Activated CD4-positive, alpha-beta T cell treated with anti-CD3 and anti-CD28 coated beads, Interleukin-2, amount 10 ng/mL, durations not matched to agents 24 days and 14 days (primary cell): ENCODE measurements around the gene EFL1. TPM values are rescaled to one million over a fixed set of nuclear protein-coding genes. Genes with fewer than 3 reads are reported as not detected.
"Not testable (repeated sequence)": the region's sequence is repeated elsewhere in the genome, so short reads cannot be mapped to it uniquely, and the experiment has no call there.

ENCODE experiments used
- DNase-seq: peaks from one replicate; pipeline ENCODE4 v3.0.0; 2022
- H3K27ac Mint-ChIP-seq: one replicate; pipeline ENCODE4 v1.8.0; 2022; ENCODE audit warnings: mild to moderate bottlenecking, mixed read lengths
- H3K27me3 Mint-ChIP-seq: one replicate; pipeline ENCODE4 v1.8.0; 2022; ENCODE audit warnings: mixed read lengths
- H3K36me3 Mint-ChIP-seq: one replicate; pipeline ENCODE4 v1.8.0; 2022; ENCODE audit warnings: low read depth, mild to moderate bottlenecking, mixed read lengths
- H3K4me1 Mint-ChIP-seq: one replicate; pipeline ENCODE4 v1.8.0; 2021; ENCODE audit warnings: mixed read lengths
- H3K4me3 Mint-ChIP-seq: one replicate; pipeline ENCODE4 v1.8.0; 2022; ENCODE audit warnings: mild to moderate bottlenecking, moderate library complexity, mixed read lengths
- H3K9me3 Mint-ChIP-seq: one replicate; pipeline ENCODE4 v1.8.0; 2021; ENCODE audit warnings: mixed read lengths
- intact Hi-C: fragments of 100-400 bp; cut with micrococcal nuclease; formaldehyde crosslinking; loops from one replicate; pipeline ENCODE4 v1.15.1; 2023
- total RNA-seq: library from RNA; stranded (reverse); gene quantifications from 2 replicates; pipeline ENCODE4 v1.2.3, GENCODE V29; 2022

EFL1 gene
- 23.7 and 27.2 TPM in 2 replicates for total RNA-seq

- Mint-ChIP-seq H3K4me3 (peak within 1 kb of the TSS; percentile 96), H3K36me3 (peaks cover 25% of the 10 kb centered on the region), H3K4me1 (peaks cover 28% of the 10 kb centered on the region), H3K9me3 (no peaks in the 10 kb centered on the region), H3K27ac (peak within 1 kb of the TSS; percentile 92), H3K27me3 (peaks cover 5% of the 10 kb centered on the region)
- intact Hi-C loops: loop anchor here (1.0 kb wide), 2 partner anchors 25 to 216 kb away; partner anchors contain the start of gene MEX3B
- DNase-seq: peak; percentile 98
These were observed at the start of gene EFL1, which contains the start of gene SAXO2 for GRCh38 chr15:82262422-82263026. TSS of gene EFL1 (minus strand) at chr15:82262734. CDS start at chr15:82261778, 956 bp downstream. TSS of gene SAXO2 (plus strand) at chr15:82262818. CDS start at chr15:82262880, 62 bp downstream.

- H3K4me1 Mint-ChIP-seq, intact Hi-C loops, H3K36me3 Mint-ChIP-seq, H3K9me3 Mint-ChIP-seq, H3K4me3 Mint-ChIP-seq, DNase-seq: not testable (repeated sequence)
- H3K27me3 Mint-ChIP-seq: peaks cover 12% of the 10 kb centered on the region
- peak overlapping the region; percentile 85 for H3K27ac Mint-ChIP-seq
These were observed 48.8 kb upstream of the EFL1 start for GRCh38 chr15:82311321-82311720.

GRCh38 chr15:82309802-82310201 lies 47.3 kb upstream of the EFL1 start:
- Mint-ChIP-seq H3K9me3 (no peaks in the 10 kb centered on the region), H3K4me1 (peaks cover 3% of the 10 kb centered on the region), H3K4me3 (no peak overlapping the region), H3K27me3 (peaks cover 12% of the 10 kb centered on the region), H3K27ac (no peak overlapping the region), H3K36me3 (no peaks in the 10 kb centered on the region)
- no peak for DNase-seq
- intact Hi-C loops: no loop called here

- Mint-ChIP-seq H3K4me1 (peaks cover 3% of the 10 kb centered on the region), H3K4me3 (no peak overlapping the region), H3K27ac (no peak overlapping the region), H3K27me3 (peaks cover 10% of the 10 kb centered on the region), H3K36me3 (no peaks in the 10 kb centered on the region), H3K9me3 (no peaks in the 10 kb centered on the region)
- intact Hi-C loops: no loop called here
- no peak for DNase-seq
These were observed 45.2 kb upstream of the EFL1 start for GRCh38 chr15:82307714-82308081.

- intact Hi-C loops: no loop called here
- Mint-ChIP-seq H3K9me3 (no peaks in the 10 kb centered on the region), H3K27ac (no peak overlapping the region), H3K36me3 (no peaks in the 10 kb centered on the region), H3K27me3 (peaks cover 14% of the 10 kb centered on the region), H3K4me1 (peaks cover 3% of the 10 kb centered on the region), H3K4me3 (no peak overlapping the region)
- DNase-seq: no peak
These were observed 44.5 kb upstream of the EFL1 start for GRCh38 chr15:82306791-82307713.

- Mint-ChIP-seq H3K9me3 (no peaks in the 10 kb centered on the region), H3K4me3 (no peak overlapping the region), H3K27me3 (peaks cover 10% of the 10 kb centered on the region), H3K4me1 (peaks cover 3% of the 10 kb centered on the region), H3K36me3 (no peaks in the 10 kb centered on the region), H3K27ac (no peak overlapping the region)
- DNase-seq: no peak
- intact Hi-C loops: no loop called here
These were observed 43.1 kb upstream of the EFL1 start for GRCh38 chr15:82305621-82306048.

- H3K27me3 Mint-ChIP-seq: peaks cover 5% of the 10 kb centered on the region
- no peaks in the 10 kb centered on the region for H3K36me3 Mint-ChIP-seq
- intact Hi-C loops: no loop called here
- H3K4me3 Mint-ChIP-seq: no peak overlapping the region
- H3K9me3 Mint-ChIP-seq: no peaks in the 10 kb centered on the region
- H3K4me1 Mint-ChIP-seq: peaks cover 3% of the 10 kb centered on the region
- no peak overlapping the region for H3K27ac Mint-ChIP-seq
- DNase-seq: no peak
These were observed 42.2 kb upstream of the EFL1 start for GRCh38 chr15:82304778-82305090.

- Mint-ChIP-seq H3K4me1 (peaks cover 3% of the 10 kb centered on the region), H3K9me3 (no peaks in the 10 kb centered on the region), H3K4me3 (no peak overlapping the region), H3K27me3 (peaks cover 5% of the 10 kb centered on the region), H3K27ac (no peak overlapping the region), H3K36me3 (no peaks in the 10 kb centered on the region)
- intact Hi-C loops: no loop called here
- no peak for DNase-seq
These were observed 41.6 kb upstream of the EFL1 start for GRCh38 chr15:82303956-82304777.

- no peak overlapping the region for H3K4me3 Mint-ChIP-seq
- no peak for DNase-seq
- no peaks in the 10 kb centered on the region for H3K36me3 Mint-ChIP-seq
These were observed 38.9 kb upstream of the EFL1 start for GRCh38 chr15:82301296-82302016.

GRCh38 chr15:82300883-82301282 lies 38.3 kb upstream of the EFL1 start:
- peaks cover 8% of the 10 kb centered on the region for H3K4me1 Mint-ChIP-seq
- H3K4me3 Mint-ChIP-seq: no peak overlapping the region
- peaks cover 7% of the 10 kb centered on the region for H3K27me3 Mint-ChIP-seq
- H3K9me3 Mint-ChIP-seq: no peaks in the 10 kb centered on the region
- H3K27ac Mint-ChIP-seq: no peak overlapping the region
- no peaks in the 10 kb centered on the region for H3K36me3 Mint-ChIP-seq
- peak; percentile 44 for DNase-seq
- intact Hi-C loops: no loop called here

More at GRCh38 chr15:82301296-82302016, 38.9 kb upstream of the EFL1 start:
- no peaks in the 10 kb centered on the region for H3K9me3 Mint-ChIP-seq
- H3K4me1 Mint-ChIP-seq: peaks cover 8% of the 10 kb centered on the region
- H3K27me3 Mint-ChIP-seq: peaks cover 7% of the 10 kb centered on the region
- intact Hi-C loops: no loop called here
- no peak overlapping the region for H3K27ac Mint-ChIP-seq

GRCh38 chr15:82300326-82300725 lies 37.8 kb upstream of the EFL1 start:
- H3K4me1 Mint-ChIP-seq, H3K27ac Mint-ChIP-seq, intact Hi-C loops: not testable (repeated sequence)

GRCh38 chr15:82299511-82299914 lies 37.0 kb upstream of the EFL1 start:
- H3K4me1 Mint-ChIP-seq, H3K4me3 Mint-ChIP-seq, H3K9me3 Mint-ChIP-seq, H3K36me3 Mint-ChIP-seq, H3K27me3 Mint-ChIP-seq, H3K27ac Mint-ChIP-seq, intact Hi-C loops: not testable (repeated sequence)
- peak; percentile 51 for DNase-seq

More at GRCh38 chr15:82300326-82300725, 37.8 kb upstream of the EFL1 start:
- not testable (repeated sequence) for H3K4me3 Mint-ChIP-seq, H3K9me3 Mint-ChIP-seq, H3K36me3 Mint-ChIP-seq, H3K27me3 Mint-ChIP-seq
- DNase-seq: peak; percentile 40

GRCh38 chr15:82298520-82298919 lies 36.0 kb upstream of the EFL1 start:
- intact Hi-C loops: no loop called here
- H3K4me3 Mint-ChIP-seq: peak overlapping the region; percentile 30
- peak; percentile 82 for DNase-seq

More at GRCh38 chr15:82298520-82298919, 36.0 kb upstream of the EFL1 start:
- Mint-ChIP-seq H3K27ac (no peak overlapping the region), H3K27me3 (peaks cover 7% of the 10 kb centered on the region), H3K9me3 (no peaks in the 10 kb centered on the region), H3K4me1 (peaks cover 5% of the 10 kb centered on the region), H3K36me3 (no peaks in the 10 kb centered on the region)
